A549 (cell line): ENCODE results near the gene RER1.

Source experiments
- CEBPB ChIP-seq, 2 experiments: fragments of >200 bp in 1 of 2; sonication (Bioruptor Twin) in 1 of 2; formaldehyde crosslinking in 1 of 2; IDR thresholded peaks; 2 replicates each; pipeline ENCODE4 v1.6.1; 2012 to 2016
- CTCF ChIP-seq: fragments of >200 bp; sonication (Bioruptor Twin); formaldehyde crosslinking; IDR thresholded peaks from 3 replicates; pipeline ENCODE4 v1.5.1; 2016
- ELK1 ChIP-seq: fragments of 150-350 bp; IDR thresholded peaks from 2 replicates; pipeline ENCODE4 v1.6.1; 2014; ENCODE audit warnings: low read depth, mild to moderate bottlenecking, low read length
- HDAC2 ChIP-seq: fragments of 200-600 bp; sonication (generic); IDR thresholded peaks from 2 replicates; pipeline ENCODE4 v1.6.1; 2016
- JUNB ChIP-seq: fragments of >200 bp; sonication (Bioruptor Twin); formaldehyde crosslinking; IDR thresholded peaks from 2 replicates; pipeline ENCODE4 v1.6.1; 2016
- MYC ChIP-seq: IDR thresholded peaks from 2 replicates; pipeline ENCODE4 v1.6.1; 2012; ENCODE audit warnings: mild to moderate bottlenecking, inconsistent platforms, low read length, improper control_type of control experiment, borderline replicate concordance
- POLR2A ChIP-seq: IDR thresholded peaks from 2 replicates; pipeline ENCODE4 v1.6.1; 2012; ENCODE audit warnings: mild to moderate bottlenecking, low read length
- POLR2AphosphoS2 ChIP-seq: conservative IDR thresholded peaks from 2 replicates; pipeline ENCODE4 v1.6.1; 2012; ENCODE audit warnings: low read length, improper control_type of control experiment, inconsistent platforms
- RAD21 ChIP-seq, 2 experiments: fragments of >200 bp in 1 of 2; sonication (Bioruptor Twin) in 1 of 2; formaldehyde crosslinking in 1 of 2; IDR thresholded peaks in 1 of 2; conservative IDR thresholded peaks in 1 of 2; 2 replicates in 1 of 2; 3 replicates in 1 of 2; pipeline ENCODE4 v1.6.1; 2012 to 2018; ENCODE audit warnings: inconsistent platforms in 1 of 2
- RCOR1 ChIP-seq: fragments of 150-350 bp; IDR thresholded peaks from 2 replicates; pipeline ENCODE4 v1.6.1; 2014; ENCODE audit warnings: antibody characterized with exemption, low read length, low read depth
- REST ChIP-seq: fragments of 200-600 bp; sonication (generic); IDR thresholded peaks from 2 replicates; pipeline ENCODE4 v1.6.1; 2016; ENCODE audit warnings: antibody characterized with exemption, mild to moderate bottlenecking, moderate library complexity
- ZFP36 ChIP-seq: fragments of 450-650 bp; IDR thresholded peaks from 2 replicates; pipeline ENCODE4 v1.6.1; 2014; ENCODE audit warnings: borderline replicate concordance; ENCODE audit not compliant: partially characterized antibody

- no peak for TF ChIP-seq CTCF
- TF ChIP-seq REST: no peak
- no peak for TF ChIP-seq RCOR1
- no peak for TF ChIP-seq POLR2A
- no peak for TF ChIP-seq ELK1
- TF ChIP-seq ZFP36: no peak
- no peak for TF ChIP-seq RAD21 (conservative IDR thresholded peaks at IDR 0.05 in 1 of 2, IDR thresholded peaks at IDR 0.05 in 1 of 2)
- TF ChIP-seq HDAC2: no peak
- TF ChIP-seq JUNB: no peak
- TF ChIP-seq MYC: no peak
- TF ChIP-seq CEBPB (IDR thresholded peaks at IDR 0.05): no peak
- TF ChIP-seq POLR2AphosphoS2: no peak
Observed at GRCh38 chr1:2415801-2416208, 24.2 kb downstream of the RER1 start.
